ENCODE results near the gene CMAS. TPM values are rescaled to one million over a fixed set of nuclear protein-coding genes. Genes with fewer than 3 reads are reported as not detected.

The CMAS gene
- total RNA-seq, 1 experiment from 2014 or later = 70.4 TPM

- Histone ChIP-seq H3K36me3 (ENCODE audit: control insufficient read depth, insufficient read depth, low read length) (no peaks in the 10 kb centered on the region), H3K4me1 (no peaks in the 10 kb centered on the region), H3K27me3 (replicated peaks; ENCODE audit: control insufficient read depth, insufficient read depth, low read length) (no peaks in the 10 kb centered on the region; the same call in 1 of the 2 replicates), H3K4me3 (ENCODE audit: low read depth, low read length) (no peak overlapping the region), H3K9me3 (0 out of 2 replicates have a peak, but pooled peaks cover 3% of the 10 kb centered on the region)
- Mint-ChIP-seq H3K27ac (ENCODE audit: unreplicated experiment) (no peak overlapping the region), H3K9me3 (ENCODE audit: unreplicated experiment) (no peaks in the 10 kb centered on the region), H3K4me1 (ENCODE audit: low read depth, unreplicated experiment) (no peaks in the 10 kb centered on the region), H3K4me3 (ENCODE audit: unreplicated experiment) (no peak overlapping the region), H3K27me3 (ENCODE audit: insufficient read depth, unreplicated experiment) (peaks cover 13% of the 10 kb centered on the region), H3K36me3 (ENCODE audit: insufficient read depth, unreplicated experiment) (no peaks in the 10 kb centered on the region)
- ChIA-PET CTCF (interaction anchor here (0.9 to 1.3 kb wide), 2 partner anchors 233 to 342 kb away, joined by 4 read pairs; no protein-coding TSS in a partner anchor), POLR2A (no interaction called here)
- intact Hi-C loops (cut with micrococcal nuclease; ENCODE audit: unreplicated experiment) = loop anchor here (1.0 kb wide), 2 partner anchors 234 to 342 kb away; no protein-coding TSS in a partner anchor
- no peak for TF ChIP-seq CTCF (IDR thresholded peaks at IDR 0.05; ENCODE audit: insufficient read depth in 1 of 2, low read depth in 1 of 2, low read length in 1 of 2, severe bottlenecking in 1 of 2, unreplicated experiment in 1 of 2)
- no TSS peak for BruUV-seq (replicated peaks)
- no peak for DNase-seq
Observed at GRCh38 chr12:22101749-22102243, 55.8 kb downstream of the CMAS start.

GRCh38 chr12:22103418-22103817 lies 57.4 kb downstream of the CMAS start:
- no peaks in the 10 kb centered on the region for H3K36me3 Mint-ChIP-seq (ENCODE audit: insufficient read depth, unreplicated experiment)
- no peaks in the 10 kb centered on the region for H3K9me3 Mint-ChIP-seq (ENCODE audit: unreplicated experiment)
- ChIA-PET POLR2A (no interaction called here), CTCF (no interaction called here)
- peaks cover 1% of the 10 kb centered on the region for H3K27me3 ChIP-seq (replicated peaks; ENCODE audit: control insufficient read depth, insufficient read depth, low read length)
- DNase-seq = no peak
- no peak overlapping the region for H3K4me3 ChIP-seq (ENCODE audit: low read depth, low read length)
- no peaks in the 10 kb centered on the region for H3K4me1 Mint-ChIP-seq (ENCODE audit: low read depth, unreplicated experiment)
- H3K4me1 ChIP-seq = no peaks in the 10 kb centered on the region
- H3K27me3 Mint-ChIP-seq (ENCODE audit: insufficient read depth, unreplicated experiment) = peaks cover 4% of the 10 kb centered on the region
- H3K9me3 ChIP-seq = 0 out of 2 replicates have a peak, but pooled peaks cover under 1% of the 10 kb centered on the region
- no TSS peak for BruUV-seq (replicated peaks)
- intact Hi-C loops (cut with micrococcal nuclease; ENCODE audit: unreplicated experiment) = no loop called here
- no peaks in the 10 kb centered on the region for H3K36me3 ChIP-seq (ENCODE audit: control insufficient read depth, insufficient read depth, low read length)
- TF ChIP-seq CTCF (IDR thresholded peaks at IDR 0.05; ENCODE audit: insufficient read depth in 1 of 2, low read depth in 1 of 2, low read length in 1 of 2, severe bottlenecking in 1 of 2, unreplicated experiment in 1 of 2) = no peak
- H3K27ac Mint-ChIP-seq (ENCODE audit: unreplicated experiment) = no peak overlapping the region
- no peak overlapping the region for H3K4me3 Mint-ChIP-seq (ENCODE audit: unreplicated experiment)

DNA sequence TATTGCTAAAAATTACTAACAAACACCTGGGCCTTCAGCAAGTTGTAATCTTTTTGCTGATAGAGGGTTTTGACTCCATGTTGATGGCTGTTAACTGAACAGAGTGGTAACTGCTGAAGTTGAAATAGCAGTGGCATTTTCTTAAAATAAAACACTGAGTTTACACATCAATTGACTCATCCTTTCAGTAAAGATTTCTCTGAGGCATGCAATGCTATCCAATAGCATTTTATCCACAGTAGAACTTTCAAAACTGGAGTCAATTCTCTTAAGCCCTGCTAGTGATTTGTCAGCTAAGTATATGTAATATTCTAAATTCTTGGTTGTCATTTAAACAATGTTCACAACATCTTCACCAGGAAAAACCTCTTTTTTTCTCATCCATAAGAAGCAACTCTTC lies 59.5 kb downstream of the CMAS start:
- Mint-ChIP-seq H3K36me3 (ENCODE audit: insufficient read depth, unreplicated experiment) (no peaks in the 10 kb centered on the region), H3K27me3 (ENCODE audit: insufficient read depth, unreplicated experiment) (no peaks in the 10 kb centered on the region), H3K9me3 (ENCODE audit: unreplicated experiment) (no peaks in the 10 kb centered on the region), H3K27ac (ENCODE audit: unreplicated experiment) (no peak overlapping the region), H3K4me3 (ENCODE audit: unreplicated experiment) (no peak overlapping the region), H3K4me1 (ENCODE audit: low read depth, unreplicated experiment) (no peaks in the 10 kb centered on the region)
- no peak for TF ChIP-seq CTCF (IDR thresholded peaks at IDR 0.05; ENCODE audit: insufficient read depth in 1 of 2, low read depth in 1 of 2, low read length in 1 of 2, severe bottlenecking in 1 of 2, unreplicated experiment in 1 of 2)
- H3K36me3 ChIP-seq (ENCODE audit: control insufficient read depth, insufficient read depth, low read length) = no peaks in the 10 kb centered on the region
- H3K4me1 ChIP-seq = no peaks in the 10 kb centered on the region
- H3K9me3 ChIP-seq = no peaks in the 10 kb centered on the region
- intact Hi-C loops (cut with micrococcal nuclease; ENCODE audit: unreplicated experiment) = no loop called here
- no peak overlapping the region for H3K4me3 ChIP-seq (ENCODE audit: low read depth, low read length)
- DNase-seq = no peak
- H3K27me3 ChIP-seq (replicated peaks; ENCODE audit: control insufficient read depth, insufficient read depth, low read length) = peaks cover 1% of the 10 kb centered on the region
- ChIA-PET CTCF (interaction anchor here (0.6 kb wide), 1 partner anchor 67 kb away, joined by 3 read pairs; no protein-coding TSS in a partner anchor), POLR2A (no interaction called here)
- no TSS peak for BruUV-seq (replicated peaks)

All from Caco-2 (cell line).